IgD-negative memory B cell (primary cell): ENCODE results near the gene LAMA4. TPM values are rescaled to one million over a fixed set of nuclear protein-coding genes. Genes with fewer than 3 reads are reported as not detected.
A peak's percentile ranks its signal among the peaks of the same experiment; 100 is the strongest.

ENCODE experiments used
- H3K27ac Mint-ChIP-seq, 3 donors: one replicate each; pipeline ENCODE4 v1.8.0; 2020 to 2022; ENCODE audit warnings: mild to moderate bottlenecking in 3 of 3, mixed read lengths in 3 of 3, moderate library complexity in 1 of 3
- H3K27me3 Mint-ChIP-seq: one replicate; pipeline ENCODE4 v1.8.0; 2021; ENCODE audit warnings: mixed read lengths
- H3K36me3 Mint-ChIP-seq: one replicate; pipeline ENCODE4 v1.8.0; 2020; ENCODE audit warnings: mild to moderate bottlenecking, mixed read lengths
- H3K4me1 Mint-ChIP-seq, 3 donors: one replicate each; pipeline ENCODE4 v1.8.0; 2020 to 2022; ENCODE audit warnings: mixed read lengths in 3 of 3, mild to moderate bottlenecking in 1 of 3
- H3K4me3 Mint-ChIP-seq, 4 donors: one replicate each; pipeline ENCODE4 v1.8.0; 2020 to 2022; ENCODE audit warnings: mild to moderate bottlenecking in 4 of 4, mixed read lengths in 4 of 4, moderate library complexity in 3 of 4
- H3K9me3 Mint-ChIP-seq, 3 donors: one replicate each; pipeline ENCODE4 v1.8.0; 2020 to 2021; ENCODE audit warnings: mixed read lengths in 3 of 3, mild to moderate bottlenecking in 1 of 3
- polyA plus RNA-seq: library from polyadenylated mRNA; unstranded; fragments of 300-500 nt; fragmentation: Illumina TruSeq; gene quantifications from one replicate; pipeline ENCODE4 v1.2.3, GENCODE V29; 2021

The LAMA4 gene
- polyA plus RNA-seq, 1 donor from 2014 or later = not detected

DNA sequence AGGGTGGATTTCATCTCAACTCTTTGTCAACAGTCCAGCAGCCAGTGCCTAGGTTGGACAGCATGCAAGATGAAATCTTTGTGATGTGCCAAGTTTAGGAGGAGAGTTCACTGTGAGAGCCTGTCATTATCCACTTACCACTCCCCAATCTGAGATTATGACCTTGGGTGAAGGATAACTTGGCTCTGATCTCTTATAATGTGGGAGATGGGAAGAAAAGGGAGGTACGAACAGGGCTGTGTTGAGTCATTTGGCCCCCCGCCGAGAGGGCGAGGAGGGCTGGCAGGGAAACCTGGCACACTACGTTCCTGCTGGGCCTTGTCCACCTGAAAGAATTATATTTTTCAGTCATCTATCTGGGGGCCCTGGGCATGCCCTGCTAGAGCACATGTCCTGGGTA is 35.8 kb downstream of the LAMA4 start:
- Mint-ChIP-seq H3K4me3 (no peak overlapping the region), H3K27ac (no peak overlapping the region), H3K27me3 (peaks cover 2% of the 10 kb centered on the region), H3K9me3 (no peaks in the 10 kb centered on the region), H3K36me3 (no peaks in the 10 kb centered on the region), H3K4me1 (no peaks in the 10 kb centered on the region)

- Mint-ChIP-seq H3K27ac (no peak overlapping the region), H3K36me3 (no peaks in the 10 kb centered on the region)
Observed at GRCh38 chr6:112216662-112217551, 37.5 kb downstream of the LAMA4 start.

GRCh38 chr6:112215488-112216284 is 38.7 kb downstream of the LAMA4 start:
- Mint-ChIP-seq H3K4me1 (no peaks in the 10 kb centered on the region), H3K36me3 (no peaks in the 10 kb centered on the region), H3K9me3 (peaks cover 0 to 3% (median 3%) of the 10 kb centered on the region in 3 donors), H3K27ac (no peak overlapping the region), H3K4me3 (no peak overlapping the region), H3K27me3 (peaks cover 8% of the 10 kb centered on the region)

More at GRCh38 chr6:112216662-112217551, 37.5 kb downstream of the LAMA4 start:
- peaks cover 0 to under 1% (median under 1%) of the 10 kb centered on the region in 3 donors for H3K9me3 Mint-ChIP-seq
- H3K4me1 Mint-ChIP-seq = no peaks in the 10 kb centered on the region
- no peak overlapping the region for H3K4me3 Mint-ChIP-seq
- H3K27me3 Mint-ChIP-seq = peaks cover 3% of the 10 kb centered on the region

DNA sequence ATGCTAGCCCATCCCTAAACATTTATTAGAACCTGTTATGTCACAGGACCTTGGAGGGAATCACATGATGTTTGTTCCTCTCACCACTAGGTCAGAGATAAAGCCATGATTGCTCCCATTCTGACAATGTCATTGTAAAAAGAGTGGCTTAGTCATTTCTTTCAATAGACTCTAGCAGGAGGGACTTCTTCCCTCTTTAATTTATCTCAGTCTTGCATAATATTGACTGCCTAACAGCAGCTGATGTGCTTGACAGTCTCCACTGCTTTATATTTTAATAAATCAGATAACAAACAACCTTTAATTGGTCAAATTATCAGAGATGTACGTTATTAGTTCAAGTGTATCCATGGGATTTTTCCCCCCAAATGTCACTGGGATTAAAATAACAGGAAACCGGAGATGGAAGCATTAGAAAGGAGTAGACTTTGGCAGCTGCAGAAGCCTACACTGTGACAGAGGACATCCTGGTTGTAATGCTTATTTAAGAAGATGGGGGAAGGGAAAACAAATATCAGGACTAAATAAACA is 39.6 kb downstream of the LAMA4 start:
- H3K27me3 Mint-ChIP-seq = peaks cover 5% of the 10 kb centered on the region
- no peak overlapping the region for H3K27ac Mint-ChIP-seq

DNA sequence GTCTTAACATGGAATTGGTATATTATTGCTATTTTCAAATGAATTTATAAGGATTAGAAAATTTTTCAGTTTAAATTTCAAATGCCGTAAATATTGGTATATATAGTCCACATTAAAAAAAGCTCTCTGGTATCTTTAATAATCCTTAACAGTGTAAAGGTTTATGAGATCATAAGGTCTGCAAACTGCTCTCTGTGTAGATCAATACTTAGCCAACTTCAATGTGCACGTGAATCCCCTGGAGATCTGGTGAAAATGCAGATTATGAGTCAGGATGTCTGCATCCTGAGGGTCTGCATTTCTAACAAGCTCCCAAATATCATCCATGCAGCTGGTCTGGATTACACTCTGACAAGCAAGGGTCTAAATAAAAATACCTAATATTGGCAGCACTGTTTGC is 43.5 kb downstream of the LAMA4 start:
- peaks cover 12% of the 10 kb centered on the region for H3K27me3 Mint-ChIP-seq
- no peaks in the 10 kb centered on the region for H3K36me3 Mint-ChIP-seq
- no peaks in the 10 kb centered on the region for H3K4me1 Mint-ChIP-seq

More for the DNA sequence above, 39.6 kb downstream of the LAMA4 start:
- Mint-ChIP-seq H3K4me3 (no peak overlapping the region), H3K9me3 (peaks cover 0 to 3% (median 3%) of the 10 kb centered on the region in 3 donors), H3K4me1 (no peaks in the 10 kb centered on the region), H3K36me3 (no peaks in the 10 kb centered on the region)

GRCh38 chr6:112209131-112209530 is 45.2 kb downstream of the LAMA4 start:
- Mint-ChIP-seq H3K27me3 (peaks cover 12% of the 10 kb centered on the region), H3K27ac (no peak overlapping the region), H3K4me1 (peaks cover 0 to 3% (median 0%) of the 10 kb centered on the region in 3 donors), H3K4me3 (no peak overlapping the region), H3K36me3 (no peaks in the 10 kb centered on the region), H3K9me3 (peaks cover 0 to 3% (median 3%) of the 10 kb centered on the region in 3 donors)

More for the DNA sequence above, 43.5 kb downstream of the LAMA4 start:
- peaks cover 0 to 3% (median 3%) of the 10 kb centered on the region in 3 donors for H3K9me3 Mint-ChIP-seq
- H3K4me3 Mint-ChIP-seq = no peak overlapping the region
- no peak overlapping the region for H3K27ac Mint-ChIP-seq

GRCh38 chr6:112207776-112208175 is 46.6 kb downstream of the LAMA4 start:
- peaks cover 12% of the 10 kb centered on the region for H3K27me3 Mint-ChIP-seq
- H3K36me3 Mint-ChIP-seq = no peaks in the 10 kb centered on the region
- H3K27ac Mint-ChIP-seq = no peak overlapping the region

GRCh38 chr6:112207131-112207530 is 47.2 kb downstream of the LAMA4 start:
- Mint-ChIP-seq H3K27me3 (peaks cover 12% of the 10 kb centered on the region), H3K4me1 (peaks cover 0 to 3% (median 3%) of the 10 kb centered on the region in 3 donors), H3K36me3 (no peaks in the 10 kb centered on the region), H3K27ac (no peak overlapping the region), H3K4me3 (no peak overlapping the region), H3K9me3 (peaks cover 0 to 3% (median 3%) of the 10 kb centered on the region in 3 donors)

More at GRCh38 chr6:112207776-112208175, 46.6 kb downstream of the LAMA4 start:
- peaks cover 0 to 3% (median 3%) of the 10 kb centered on the region in 3 donors for H3K9me3 Mint-ChIP-seq
- H3K4me3 Mint-ChIP-seq = no peak overlapping the region
- H3K4me1 Mint-ChIP-seq = peaks cover 0 to 3% (median 2%) of the 10 kb centered on the region in 3 donors

- peak overlapping the region in 1 of 3 donors; percentile 3 for H3K27ac Mint-ChIP-seq
- peaks cover 7% of the 10 kb centered on the region for H3K27me3 Mint-ChIP-seq
- H3K4me3 Mint-ChIP-seq = no peak overlapping the region
- peaks cover 0 to 3% (median 3%) of the 10 kb centered on the region in 3 donors for H3K4me1 Mint-ChIP-seq
- no peaks in the 10 kb centered on the region for H3K36me3 Mint-ChIP-seq
- no peaks in the 10 kb centered on the region for H3K9me3 Mint-ChIP-seq
Observed at GRCh38 chr6:112206110-112206458, 48.3 kb downstream of the LAMA4 start.

DNA sequence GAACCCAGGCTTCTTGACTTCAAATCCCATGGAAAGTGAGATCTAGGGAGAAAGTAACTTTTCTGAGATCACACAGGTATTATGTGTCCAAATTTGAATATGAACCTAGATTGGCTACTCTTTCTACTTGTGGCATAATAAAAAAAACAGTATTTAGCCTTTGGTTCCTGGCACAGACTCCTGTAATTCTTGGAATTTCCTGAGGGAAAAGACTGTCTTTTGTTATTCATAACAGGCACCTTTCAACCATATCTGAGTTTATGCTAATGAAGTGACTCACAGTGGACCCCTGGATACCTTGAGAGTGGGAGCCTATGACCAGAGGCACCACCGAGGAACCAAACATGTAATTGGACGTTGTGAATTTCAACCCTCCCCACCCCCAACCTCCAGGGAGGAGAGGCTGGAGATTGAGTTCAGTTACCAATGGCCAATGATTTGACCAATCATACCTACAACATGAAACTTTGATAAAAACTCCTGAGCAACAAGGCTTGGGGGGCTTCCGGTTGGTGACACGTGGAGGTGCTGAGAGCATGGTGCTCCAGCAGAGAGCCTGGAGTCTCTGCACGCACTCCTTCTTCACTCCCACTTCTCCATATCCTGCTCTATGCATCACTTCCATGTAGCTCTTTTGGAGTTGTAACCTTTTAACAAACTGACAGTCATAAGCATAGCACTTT is 48.8 kb downstream of the LAMA4 start:
- Mint-ChIP-seq H3K27ac (peak overlapping the region in 1 of 3 donors; percentile 3), H3K9me3 (no peaks in the 10 kb centered on the region), H3K27me3 (peaks cover 7% of the 10 kb centered on the region), H3K36me3 (no peaks in the 10 kb centered on the region), H3K4me3 (no peak overlapping the region), H3K4me1 (peaks cover 0 to 3% (median 3%) of the 10 kb centered on the region in 3 donors)

- Mint-ChIP-seq H3K4me1 (peaks cover 0 to 3% (median 3%) of the 10 kb centered on the region in 3 donors), H3K27me3 (peaks cover 7% of the 10 kb centered on the region), H3K36me3 (no peaks in the 10 kb centered on the region), H3K9me3 (peaks cover 0 to 4% (median 0%) of the 10 kb centered on the region in 3 donors), H3K27ac (no peak overlapping the region), H3K4me3 (no peak overlapping the region)
Observed at GRCh38 chr6:112204350-112204706, 50.0 kb downstream of the LAMA4 start.

GRCh38 chr6:112203577-112204349 is 50.6 kb downstream of the LAMA4 start:
- H3K4me3 Mint-ChIP-seq = peak overlapping the region in 1 of 4 donors; percentile 56
- no peaks in the 10 kb centered on the region for H3K36me3 Mint-ChIP-seq
- H3K27ac Mint-ChIP-seq = peak overlapping the region in 1 of 3 donors; percentile 74

DNA sequence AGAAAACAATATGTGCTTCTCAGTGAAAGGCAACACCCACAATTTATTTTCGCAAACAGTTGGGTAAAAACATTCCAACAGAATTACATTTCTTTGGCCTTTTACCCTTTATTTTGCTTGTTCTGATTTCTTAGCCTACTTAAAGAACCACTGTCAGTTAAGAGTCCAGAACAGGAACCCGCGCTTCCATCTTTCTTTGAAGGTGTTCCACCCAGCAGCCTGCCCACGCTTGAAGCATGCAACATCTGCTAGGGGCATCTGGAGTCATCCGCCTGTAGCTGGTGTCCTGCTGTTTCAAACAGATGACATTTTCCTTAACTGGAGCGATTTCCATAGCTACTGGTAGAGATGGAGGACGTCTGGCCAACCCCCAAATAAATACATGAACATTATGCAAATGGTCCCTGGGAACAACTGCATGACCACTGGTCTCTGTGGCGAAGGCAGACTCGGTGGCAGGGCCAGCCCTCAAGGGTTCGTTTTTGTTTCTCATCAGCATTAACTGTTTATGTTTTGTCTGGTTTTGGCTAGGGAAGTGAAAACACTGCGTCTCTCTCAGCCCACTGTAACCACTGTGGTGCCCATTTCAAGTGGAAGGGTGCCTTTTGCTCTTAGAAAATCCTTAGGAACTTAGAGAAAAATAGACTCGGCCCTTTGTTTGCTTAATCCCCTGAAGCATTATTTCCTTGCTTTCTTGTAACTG is 51.6 kb downstream of the LAMA4 start:
- Mint-ChIP-seq H3K36me3 (no peaks in the 10 kb centered on the region), H3K27me3 (peaks cover 7% of the 10 kb centered on the region), H3K9me3 (peaks cover 0 to 4% (median 0%) of the 10 kb centered on the region in 3 donors), H3K27ac (no peak overlapping the region), H3K4me1 (peaks cover 0 to 3% (median 3%) of the 10 kb centered on the region in 3 donors), H3K4me3 (no peak overlapping the region)

More at GRCh38 chr6:112203577-112204349, 50.6 kb downstream of the LAMA4 start:
- Mint-ChIP-seq H3K4me1 (peaks cover 0 to 3% (median 3%) of the 10 kb centered on the region in 3 donors), H3K9me3 (peaks cover 0 to 4% (median 0%) of the 10 kb centered on the region in 3 donors), H3K27me3 (peaks cover 7% of the 10 kb centered on the region)
